ENCODE data around the gene SERPINE1. TPM values are rescaled to one million over a fixed set of nuclear protein-coding genes. Genes with fewer than 3 reads are reported as not detected.
"Not testable (repeated sequence)": the region's sequence is repeated elsewhere in the genome, so short reads cannot be mapped to it uniquely, and the experiment has no call there.

Gene SERPINE1
- 221 and 238 TPM in 2 replicates for total RNA-seq (2014; rRNA removed; shearing (Covaris generic))

- peak; percentile 100 for DNase-seq (ENCODE audit: low read depth)
Observed at GRCh38 chr7:101126651-101127459, at the start of gene SERPINE1. Gene SERPINE1 (plus strand): TSS chr7:101127104. CDS start chr7:101128394, 1,290 bp downstream.

GRCh38 chr7:101077303-101078086 lies 49.4 kb upstream of the SERPINE1 start:
- peak; percentile 89 for DNase-seq (ENCODE audit: low read depth)

- DNase-seq (ENCODE audit: low read depth): no peak
Observed at GRCh38 chr7:101081432-101081831, 45.5 kb upstream of the SERPINE1 start.

GRCh38 chr7:101084865-101085161 lies 42.1 kb upstream of the SERPINE1 start:
- DNase-seq (ENCODE audit: low read depth): no peak

- peak; percentile 82 for DNase-seq (ENCODE audit: low read depth)
Observed at GRCh38 chr7:101085162-101085964, 41.5 kb upstream of the SERPINE1 start, which contains the start of gene TRIM56. Gene TRIM56 (plus strand): TSS chr7:101085481. CDS start chr7:101087313, 1,832 bp downstream.

- no peak for DNase-seq (ENCODE audit: low read depth)
Observed at GRCh38 chr7:101087334-101088068, 39.4 kb upstream of the SERPINE1 start.

GRCh38 chr7:101088069-101088425 lies 38.9 kb upstream of the SERPINE1 start:
- no peak for DNase-seq (ENCODE audit: low read depth)

- no peak for DNase-seq (ENCODE audit: low read depth)
Observed at GRCh38 chr7:101088858-101089529, 37.9 kb upstream of the SERPINE1 start.

GRCh38 chr7:101089876-101090275 lies 37.0 kb upstream of the SERPINE1 start:
- DNase-seq (ENCODE audit: low read depth): no peak

GRCh38 chr7:101092266-101092905 lies 34.5 kb upstream of the SERPINE1 start:
- DNase-seq (ENCODE audit: low read depth): not testable (repeated sequence)

- DNase-seq (ENCODE audit: low read depth): peak; percentile 45
Observed at GRCh38 chr7:101093906-101094305, 33.0 kb upstream of the SERPINE1 start.

GRCh38 chr7:101094376-101094775 lies 32.5 kb upstream of the SERPINE1 start:
- no peak for DNase-seq (ENCODE audit: low read depth)

GRCh38 chr7:101094791-101095375 lies 32.0 kb upstream of the SERPINE1 start:
- peak; percentile 67 for DNase-seq (ENCODE audit: low read depth)

GRCh38 chr7:101096331-101096956 lies 30.5 kb upstream of the SERPINE1 start:
- no peak for DNase-seq (ENCODE audit: low read depth)

- no peak for DNase-seq (ENCODE audit: low read depth)
Observed at GRCh38 chr7:101096957-101097347, 30.0 kb upstream of the SERPINE1 start.

- DNase-seq (ENCODE audit: low read depth): no peak
Observed at GRCh38 chr7:101097561-101097960, 29.3 kb upstream of the SERPINE1 start.

- DNase-seq (ENCODE audit: low read depth): peak; percentile 99
Observed at GRCh38 chr7:101099969-101100781, 26.7 kb upstream of the SERPINE1 start.
